ENCODE results near the gene DNASE1L2. TPM values are rescaled to one million over a fixed set of nuclear protein-coding genes. Genes with fewer than 3 reads are reported as not detected.

DNASE1L2 gene
- total RNA-seq, 1 experiment from 2014 or later: 1.9 TPM

DNA sequence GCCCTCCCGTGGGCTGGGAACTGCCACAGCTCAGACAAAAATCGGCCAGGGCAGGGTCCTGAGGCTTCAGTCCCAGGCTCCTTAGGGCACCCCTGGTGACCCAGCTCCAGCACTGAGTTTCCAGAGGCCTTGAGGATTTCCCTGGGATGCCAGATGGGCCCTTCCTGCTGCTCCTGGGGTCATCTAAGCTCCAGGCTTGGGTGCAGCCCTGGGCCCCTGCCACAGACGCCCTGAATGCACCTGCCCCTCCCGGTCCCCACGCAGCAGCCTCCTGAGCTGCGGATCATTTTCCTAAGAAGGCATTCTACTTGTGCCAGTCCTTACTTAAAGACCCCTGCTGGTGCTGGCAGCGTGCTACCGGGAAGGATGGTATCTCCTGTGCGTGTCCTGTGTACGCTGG, 37.7 kb downstream of the DNASE1L2 start:
- no peak overlapping the region for H3K27ac ChIP-seq (ENCODE audit: low read depth, low read length)
- no peak overlapping the region for H3K4me3 ChIP-seq (replicated peaks in 1 of 2; ENCODE audit: low read depth in 1 of 2, low read length in 2 of 2)
- no peak for ATAC-seq
- H3K9me2 ChIP-seq (ENCODE audit: insufficient read depth): no peaks in the 10 kb centered on the region
- POLR2A ChIA-PET: no interaction called here
- no peak overlapping the region for H2AFZ ChIP-seq (ENCODE audit: low read depth, low read length, poor library complexity, severe bottlenecking)
- no peaks in the 10 kb centered on the region for H3K9me3 ChIP-seq (ENCODE audit: control insufficient read depth in 1 of 2, insufficient read depth in 1 of 2, low read depth in 1 of 2, low read length in 2 of 2)
- intact Hi-C loops (cut with micrococcal nuclease): no loop called here
- H3K79me2 ChIP-seq (ENCODE audit: insufficient read depth, low read length): peaks cover 6% of the 10 kb centered on the region; the same call in 1 of the 2 replicates
- no peak overlapping the region for H3K9ac ChIP-seq (ENCODE audit: low read length)
- CTCF ChIA-PET: no interaction called here
- no TSS peak for BruUV-seq (replicated peaks)
- no peak for TF ChIP-seq ELF1 (IDR thresholded peaks at IDR 0.05; ENCODE audit: borderline replicate concordance, low read depth)
- no peak for TF ChIP-seq ZFX (IDR thresholded peaks at IDR 0.05)
- no peak for TF ChIP-seq EGR1 (IDR thresholded peaks at IDR 0.05; ENCODE audit: low read depth)
- TF ChIP-seq EZH2phosphoT487 (IDR thresholded peaks at IDR 0.05; ENCODE audit: borderline replicate concordance): no peak
- TF ChIP-seq TCF7L2 (IDR thresholded peaks at IDR 0.05; ENCODE audit: borderline replicate concordance, extremely low read depth, insufficient read depth, insufficient read length): no peak
- no peak for TF ChIP-seq ZBTB33 (IDR thresholded peaks at IDR 0.05; ENCODE audit: extremely low read depth, insufficient replicate concordance, low read length)
- no peak for TF ChIP-seq RAD21 (IDR thresholded peaks at IDR 0.05; ENCODE audit: low read depth)
- TF ChIP-seq CBX3 (IDR thresholded peaks at IDR 0.05; ENCODE audit: low read depth): no peak
- TF ChIP-seq SP1 (IDR thresholded peaks at IDR 0.05; ENCODE audit: low read depth): no peak
- no peak for TF ChIP-seq ATF3 (IDR thresholded peaks at IDR 0.05)
- TF ChIP-seq FOSL1 (IDR thresholded peaks at IDR 0.05; ENCODE audit: low read depth): no peak
- TF ChIP-seq CTCF (IDR thresholded peaks at IDR 0.05 in 2 of 3, conservative IDR thresholded peaks at IDR 0.05 in 1 of 3; ENCODE audit: borderline replicate concordance in 1 of 3, insufficient read depth in 1 of 3, low read depth in 2 of 3, low read length in 2 of 3): no peak
- TF ChIP-seq, protein P1, sequence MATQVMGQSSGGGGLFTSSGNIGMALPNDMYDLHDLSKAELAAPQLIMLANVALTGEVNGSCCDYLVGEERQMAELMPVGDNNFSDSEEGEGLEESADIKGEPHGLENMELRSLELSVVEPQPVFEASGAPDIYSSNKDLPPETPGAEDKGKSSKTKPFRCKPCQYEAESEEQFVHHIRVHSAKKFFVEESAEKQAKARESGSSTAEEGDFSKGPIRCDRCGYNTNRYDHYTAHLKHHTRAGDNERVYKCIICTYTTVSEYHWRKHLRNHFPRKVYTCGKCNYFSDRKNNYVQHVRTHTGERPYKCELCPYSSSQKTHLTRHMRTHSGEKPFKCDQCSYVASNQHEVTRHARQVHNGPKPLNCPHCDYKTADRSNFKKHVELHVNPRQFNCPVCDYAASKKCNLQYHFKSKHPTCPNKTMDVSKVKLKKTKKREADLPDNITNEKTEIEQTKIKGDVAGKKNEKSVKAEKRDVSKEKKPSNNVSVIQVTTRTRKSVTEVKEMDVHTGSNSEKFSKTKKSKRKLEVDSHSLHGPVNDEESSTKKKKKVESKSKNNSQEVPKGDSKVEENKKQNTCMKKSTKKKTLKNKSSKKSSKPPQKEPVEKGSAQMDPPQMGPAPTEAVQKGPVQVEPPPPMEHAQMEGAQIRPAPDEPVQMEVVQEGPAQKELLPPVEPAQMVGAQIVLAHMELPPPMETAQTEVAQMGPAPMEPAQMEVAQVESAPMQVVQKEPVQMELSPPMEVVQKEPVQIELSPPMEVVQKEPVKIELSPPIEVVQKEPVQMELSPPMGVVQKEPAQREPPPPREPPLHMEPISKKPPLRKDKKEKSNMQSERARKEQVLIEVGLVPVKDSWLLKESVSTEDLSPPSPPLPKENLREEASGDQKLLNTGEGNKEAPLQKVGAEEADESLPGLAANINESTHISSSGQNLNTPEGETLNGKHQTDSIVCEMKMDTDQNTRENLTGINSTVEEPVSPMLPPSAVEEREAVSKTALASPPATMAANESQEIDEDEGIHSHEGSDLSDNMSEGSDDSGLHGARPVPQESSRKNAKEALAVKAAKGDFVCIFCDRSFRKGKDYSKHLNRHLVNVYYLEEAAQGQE (IDR thresholded peaks at IDR 0.05; ENCODE audit: low read depth): no peak
- TF ChIP-seq CEBPB (IDR thresholded peaks at IDR 0.05; ENCODE audit: low read depth): no peak
- TF ChIP-seq POLR2AphosphoS5 (IDR thresholded peaks at IDR 0.05; ENCODE audit: low read depth, low read length): no peak
- no peak for TF ChIP-seq POLR2A (IDR thresholded peaks at IDR 0.05; ENCODE audit: borderline replicate concordance, extremely low read depth, insufficient read depth, insufficient read length)
- no peak for TF ChIP-seq ZNF274 (IDR thresholded peaks at IDR 0.05; ENCODE audit: low read depth, low read length)
- no peak for TF ChIP-seq YY1 (IDR thresholded peaks at IDR 0.05; ENCODE audit: extremely low read depth, insufficient replicate concordance, low read depth, low read length)
- no peak for TF ChIP-seq SIN3A (IDR thresholded peaks at IDR 0.05; ENCODE audit: low read depth)
- no peaks in the 10 kb centered on the region for H3K27me3 ChIP-seq (ENCODE audit: insufficient read depth, low read length)
- H3K4me2 ChIP-seq (ENCODE audit: low read length): no peak overlapping the region
- no peaks in the 10 kb centered on the region for H3K36me3 ChIP-seq (ENCODE audit: control insufficient read depth in 1 of 2, insufficient read depth in 2 of 2, low read length in 2 of 2)
- no peaks in the 10 kb centered on the region for H4K20me1 ChIP-seq (ENCODE audit: insufficient read depth)
- DNase-seq (ENCODE audit: low read depth, low spot score): no peak
- H3K4me1 ChIP-seq (ENCODE audit: control insufficient read depth in 1 of 2, insufficient read depth in 2 of 2, low read length in 2 of 2): peaks cover 11 to 12% of the 10 kb centered on the region in 2 experiments; a peak in 3 of 4 replicates
- RAD21 ChIA-PET (ENCODE audit: low non-redundant PET in 1 of 2, low total read pairs in 2 of 2, uncharacterized antibody in 2 of 2, unreplicated experiment in 2 of 2): no interaction called here

Measured in HCT116 (cell line).